Ovary (tissue), 3 donors: Measurements from ENCODE around the gene CYP27B1.

Experiments
- EP300 ChIP-seq: sonication (generic); formaldehyde crosslinking; IDR thresholded peaks from one replicate; pipeline ENCODE4 v1.6.1; 2017; ENCODE audit warnings: antibody characterized with exemption
- POLR2A ChIP-seq: fragments of 450-650 bp; IDR thresholded peaks from one replicate; pipeline ENCODE4 v1.6.1; 2017; ENCODE audit warnings: antibody characterized with exemption, mild to moderate bottlenecking, moderate library complexity
- TF ChIP-seq, protein P1 (sequence below), 3 donors: fragments of 450-650 bp in 2 of 3; fragments of 200-600 bp in 1 of 3; IDR thresholded peaks; one replicate each; pipeline versions ENCODE4 v1.5.1 to v1.8.0; 2016 to 2022; ENCODE audit warnings: antibody characterized with exemption in 3 of 3, mild to moderate bottlenecking in 1 of 3
- donor health status: DM: no; HTN: no; CAD: no.

DNA sequence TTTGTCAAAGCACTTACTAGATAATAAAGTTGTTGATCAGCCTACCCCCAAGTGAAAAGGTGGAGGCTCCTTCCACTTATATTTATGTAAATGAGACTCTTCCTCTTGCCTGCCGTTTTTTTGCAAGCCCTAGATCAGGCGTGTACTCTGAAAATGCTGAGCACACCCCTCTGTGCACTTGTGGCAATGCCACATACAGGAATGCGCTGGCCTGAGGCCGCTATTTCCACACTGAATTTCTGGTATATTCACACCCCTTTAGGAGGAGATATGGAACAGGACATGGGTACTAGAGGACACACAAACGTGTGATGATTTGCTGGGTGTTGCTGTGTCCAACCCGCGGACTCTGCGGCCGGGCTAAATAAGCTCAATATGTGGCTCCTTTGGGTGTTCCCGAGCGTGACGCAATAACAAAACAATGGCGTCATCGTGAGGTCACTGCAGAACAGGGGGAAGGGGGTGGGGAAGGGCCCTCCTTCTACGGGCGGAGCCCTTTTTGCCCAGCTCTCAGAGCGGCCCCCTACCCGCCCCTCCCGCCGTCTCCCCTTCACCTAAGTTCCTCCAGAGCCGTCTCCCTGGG is 22.6 kb downstream of the CYP27B1 start:
- TF ChIP-seq, protein P1, sequence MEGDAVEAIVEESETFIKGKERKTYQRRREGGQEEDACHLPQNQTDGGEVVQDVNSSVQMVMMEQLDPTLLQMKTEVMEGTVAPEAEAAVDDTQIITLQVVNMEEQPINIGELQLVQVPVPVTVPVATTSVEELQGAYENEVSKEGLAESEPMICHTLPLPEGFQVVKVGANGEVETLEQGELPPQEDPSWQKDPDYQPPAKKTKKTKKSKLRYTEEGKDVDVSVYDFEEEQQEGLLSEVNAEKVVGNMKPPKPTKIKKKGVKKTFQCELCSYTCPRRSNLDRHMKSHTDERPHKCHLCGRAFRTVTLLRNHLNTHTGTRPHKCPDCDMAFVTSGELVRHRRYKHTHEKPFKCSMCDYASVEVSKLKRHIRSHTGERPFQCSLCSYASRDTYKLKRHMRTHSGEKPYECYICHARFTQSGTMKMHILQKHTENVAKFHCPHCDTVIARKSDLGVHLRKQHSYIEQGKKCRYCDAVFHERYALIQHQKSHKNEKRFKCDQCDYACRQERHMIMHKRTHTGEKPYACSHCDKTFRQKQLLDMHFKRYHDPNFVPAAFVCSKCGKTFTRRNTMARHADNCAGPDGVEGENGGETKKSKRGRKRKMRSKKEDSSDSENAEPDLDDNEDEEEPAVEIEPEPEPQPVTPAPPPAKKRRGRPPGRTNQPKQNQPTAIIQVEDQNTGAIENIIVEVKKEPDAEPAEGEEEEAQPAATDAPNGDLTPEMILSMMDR (IDR thresholded peaks at IDR 0.05), result no peak
- TF ChIP-seq POLR2A (no peak), EP300 (no peak)
